ENCODE results near the gene PLCL1. TPM values are rescaled to one million over a fixed set of nuclear protein-coding genes. Genes with fewer than 3 reads are reported as not detected.

The PLCL1 gene
- total RNA-seq, 1 donor from 2014 or later, result 14.3 TPM

- TF ChIP-seq CTCF (IDR thresholded peaks at IDR 0.05), result no peak
- no peak overlapping the region for H3K4me3 ChIP-seq
- no peaks in the 10 kb centered on the region for H3K27me3 ChIP-seq
- H3K4me1 ChIP-seq, result peaks cover 10 to 15% of the 10 kb centered on the region in 2 donors
- DNase-seq (ENCODE audit: low spot score in 2 of 2), result no peak
- intact Hi-C loops (cut with DNase I), result no loop called here
- H3K9me3 ChIP-seq, result no peaks in the 10 kb centered on the region
- H3K36me3 ChIP-seq, result no peaks in the 10 kb centered on the region
- no peak overlapping the region for H3K27ac ChIP-seq
Observed at GRCh38 chr2:197931661-197932312, 127.4 kb downstream of the PLCL1 start.

GRCh38 chr2:197932374-197932773 is 128.0 kb downstream of the PLCL1 start:
- Histone ChIP-seq H3K27ac (no peak overlapping the region), H3K4me1 (peaks cover 10% of the 10 kb centered on the region in 2 donors), H3K9me3 (no peaks in the 10 kb centered on the region), H3K27me3 (no peaks in the 10 kb centered on the region), H3K36me3 (no peaks in the 10 kb centered on the region), H3K4me3 (no peak overlapping the region)
- no peak for TF ChIP-seq CTCF (IDR thresholded peaks at IDR 0.05)
- intact Hi-C loops (cut with DNase I), result no loop called here
- DNase-seq (ENCODE audit: low spot score in 2 of 2), result no peak

- H3K4me3 ChIP-seq, result no peak overlapping the region
- H3K9me3 ChIP-seq, result no peaks in the 10 kb centered on the region
- intact Hi-C loops (cut with DNase I), result no loop called here
- H3K4me1 ChIP-seq, result peaks cover 0 to 3% of the 10 kb centered on the region in 2 donors
- no peak for TF ChIP-seq CTCF (IDR thresholded peaks at IDR 0.05)
- no peaks in the 10 kb centered on the region for H3K27me3 ChIP-seq
- no peak overlapping the region for H3K27ac ChIP-seq
- no peaks in the 10 kb centered on the region for H3K36me3 ChIP-seq
- no peak for DNase-seq (ENCODE audit: low spot score in 2 of 2)
Observed at GRCh38 chr2:197934261-197934933, 130.0 kb downstream of the PLCL1 start.

GRCh38 chr2:197934934-197935289 is 130.5 kb downstream of the PLCL1 start:
- Histone ChIP-seq H3K4me1 (peaks cover 0 to 3% of the 10 kb centered on the region in 2 donors), H3K27me3 (no peaks in the 10 kb centered on the region), H3K27ac (no peak overlapping the region), H3K9me3 (no peaks in the 10 kb centered on the region), H3K4me3 (no peak overlapping the region), H3K36me3 (no peaks in the 10 kb centered on the region)
- no peak for TF ChIP-seq CTCF (IDR thresholded peaks at IDR 0.05)
- DNase-seq (ENCODE audit: low spot score in 2 of 2), result no peak
- intact Hi-C loops (cut with DNase I), result no loop called here

- TF ChIP-seq CTCF (IDR thresholded peaks at IDR 0.05), result no peak
- no peaks in the 10 kb centered on the region for H3K27me3 ChIP-seq
- no peak overlapping the region for H3K27ac ChIP-seq
- intact Hi-C loops (cut with DNase I), result no loop called here
- no peaks in the 10 kb centered on the region for H3K36me3 ChIP-seq
- no peaks in the 10 kb centered on the region for H3K9me3 ChIP-seq
- no peak for DNase-seq (ENCODE audit: low spot score in 2 of 2)
- H3K4me1 ChIP-seq, result peaks cover 0 to 9% of the 10 kb centered on the region in 2 donors
- no peak overlapping the region for H3K4me3 ChIP-seq
Observed at GRCh38 chr2:197937814-197938213, 133.4 kb downstream of the PLCL1 start.
